Endothelial cell of umbilical vein (primary cell): ENCODE measurements around the gene MICAL3.

Experiments
- JUN ChIP-seq: IDR thresholded peaks from 2 replicates; pipeline ENCODE4 v1.6.1; 2011; ENCODE audit warnings: borderline replicate concordance, low read depth; ENCODE audit not compliant: insufficient read length, insufficient read depth
- TF ChIP-seq, protein P1 (sequence below), 2 donors: IDR thresholded peaks; 1 replicate in 1 of 2; 2 replicates in 1 of 2; pipeline ENCODE4 v1.5.1; 2011; ENCODE audit warnings: low read length in 2 of 2, mild to moderate bottlenecking in 2 of 2, moderate library complexity in 2 of 2, control low read depth in 1 of 2, inconsistent platforms in 1 of 2, low read depth in 1 of 2; ENCODE audit not compliant: insufficient read depth in 1 of 2; ENCODE audit errors: extremely low read depth in 1 of 2

- no peak for TF ChIP-seq JUN
- TF ChIP-seq, protein P1, sequence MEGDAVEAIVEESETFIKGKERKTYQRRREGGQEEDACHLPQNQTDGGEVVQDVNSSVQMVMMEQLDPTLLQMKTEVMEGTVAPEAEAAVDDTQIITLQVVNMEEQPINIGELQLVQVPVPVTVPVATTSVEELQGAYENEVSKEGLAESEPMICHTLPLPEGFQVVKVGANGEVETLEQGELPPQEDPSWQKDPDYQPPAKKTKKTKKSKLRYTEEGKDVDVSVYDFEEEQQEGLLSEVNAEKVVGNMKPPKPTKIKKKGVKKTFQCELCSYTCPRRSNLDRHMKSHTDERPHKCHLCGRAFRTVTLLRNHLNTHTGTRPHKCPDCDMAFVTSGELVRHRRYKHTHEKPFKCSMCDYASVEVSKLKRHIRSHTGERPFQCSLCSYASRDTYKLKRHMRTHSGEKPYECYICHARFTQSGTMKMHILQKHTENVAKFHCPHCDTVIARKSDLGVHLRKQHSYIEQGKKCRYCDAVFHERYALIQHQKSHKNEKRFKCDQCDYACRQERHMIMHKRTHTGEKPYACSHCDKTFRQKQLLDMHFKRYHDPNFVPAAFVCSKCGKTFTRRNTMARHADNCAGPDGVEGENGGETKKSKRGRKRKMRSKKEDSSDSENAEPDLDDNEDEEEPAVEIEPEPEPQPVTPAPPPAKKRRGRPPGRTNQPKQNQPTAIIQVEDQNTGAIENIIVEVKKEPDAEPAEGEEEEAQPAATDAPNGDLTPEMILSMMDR (IDR thresholded peaks at IDR 0.05; ENCODE audit: extremely low read depth in 1 of 2, insufficient read depth in 1 of 2, low read depth in 1 of 2, low read length in 2 of 2): no peak
These were observed 116.7 kb downstream of the MICAL3 start for GRCh38 chr22:17907748-17908051.
